Endothelial cell of umbilical vein (primary cell): Measurements from ENCODE around the gene CKLF.
A peak's percentile ranks its signal among the peaks of the same experiment; 100 is the strongest.

Source experiments
- JUN ChIP-seq: IDR thresholded peaks from 2 replicates; pipeline ENCODE4 v1.6.1; 2011; ENCODE audit warnings: borderline replicate concordance, low read depth; ENCODE audit not compliant: insufficient read length, insufficient read depth
- MYC ChIP-seq: IDR thresholded peaks from one replicate; pipeline ENCODE4 v1.6.1; 2011; ENCODE audit warnings: mild to moderate bottlenecking, low read depth, low read length
- POLR2A ChIP-seq: IDR thresholded peaks from 2 replicates; pipeline ENCODE4 v1.6.1; 2012; ENCODE audit warnings: low read depth, mild to moderate bottlenecking, control low read depth, low read length
- POLR2AphosphoS5 ChIP-seq: IDR thresholded peaks from 2 replicates; pipeline ENCODE4 v1.6.1; 2012; ENCODE audit warnings: low read depth, mild to moderate bottlenecking, control low read depth, low read length, moderate library complexity; ENCODE audit not compliant: insufficient read depth
- TF ChIP-seq, protein P1 (sequence below), 2 donors: IDR thresholded peaks; 1 replicate in 1 of 2; 2 replicates in 1 of 2; pipeline ENCODE4 v1.5.1; 2011; ENCODE audit warnings: low read length in 2 of 2, mild to moderate bottlenecking in 2 of 2, moderate library complexity in 2 of 2, control low read depth in 1 of 2, inconsistent platforms in 1 of 2, low read depth in 1 of 2; ENCODE audit not compliant: insufficient read depth in 1 of 2; ENCODE audit errors: extremely low read depth in 1 of 2

DNA sequence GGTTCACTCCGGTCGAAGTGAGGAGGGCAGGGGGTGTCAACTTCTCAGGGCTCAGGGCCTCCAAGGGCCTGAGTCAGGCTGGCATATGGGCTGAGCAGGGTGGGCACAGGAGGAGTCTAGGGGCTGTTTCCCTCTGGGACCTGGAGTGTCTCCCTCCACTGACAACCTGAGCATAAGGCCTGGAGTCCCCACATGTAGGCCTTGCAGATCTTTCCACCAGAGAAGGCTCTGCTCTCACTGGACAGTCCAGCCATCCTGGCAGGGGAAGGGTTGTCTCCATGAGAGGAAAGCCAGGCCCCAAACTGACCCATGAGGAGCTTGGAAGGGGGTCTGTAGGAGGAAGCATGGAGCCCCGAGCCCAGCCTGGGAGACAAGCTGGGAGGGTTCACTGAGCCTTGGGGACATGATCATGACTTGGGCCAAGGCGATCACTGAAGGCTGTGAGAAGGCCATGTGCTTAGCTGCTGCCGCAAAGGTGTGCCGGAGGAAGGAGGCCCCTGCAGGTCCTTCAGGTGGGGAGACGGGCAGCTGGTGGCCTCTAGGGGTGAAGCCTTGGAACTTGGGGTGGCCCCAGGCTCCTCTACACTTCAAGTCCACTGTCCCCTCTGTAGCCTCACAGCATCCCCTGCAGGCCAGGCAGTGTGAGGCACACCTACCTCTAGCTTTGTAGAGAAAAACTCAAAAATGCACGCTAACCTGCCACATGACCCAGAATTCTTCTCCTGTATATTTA lies 36.8 kb downstream of the CKLF start:
- TF ChIP-seq, protein P1, sequence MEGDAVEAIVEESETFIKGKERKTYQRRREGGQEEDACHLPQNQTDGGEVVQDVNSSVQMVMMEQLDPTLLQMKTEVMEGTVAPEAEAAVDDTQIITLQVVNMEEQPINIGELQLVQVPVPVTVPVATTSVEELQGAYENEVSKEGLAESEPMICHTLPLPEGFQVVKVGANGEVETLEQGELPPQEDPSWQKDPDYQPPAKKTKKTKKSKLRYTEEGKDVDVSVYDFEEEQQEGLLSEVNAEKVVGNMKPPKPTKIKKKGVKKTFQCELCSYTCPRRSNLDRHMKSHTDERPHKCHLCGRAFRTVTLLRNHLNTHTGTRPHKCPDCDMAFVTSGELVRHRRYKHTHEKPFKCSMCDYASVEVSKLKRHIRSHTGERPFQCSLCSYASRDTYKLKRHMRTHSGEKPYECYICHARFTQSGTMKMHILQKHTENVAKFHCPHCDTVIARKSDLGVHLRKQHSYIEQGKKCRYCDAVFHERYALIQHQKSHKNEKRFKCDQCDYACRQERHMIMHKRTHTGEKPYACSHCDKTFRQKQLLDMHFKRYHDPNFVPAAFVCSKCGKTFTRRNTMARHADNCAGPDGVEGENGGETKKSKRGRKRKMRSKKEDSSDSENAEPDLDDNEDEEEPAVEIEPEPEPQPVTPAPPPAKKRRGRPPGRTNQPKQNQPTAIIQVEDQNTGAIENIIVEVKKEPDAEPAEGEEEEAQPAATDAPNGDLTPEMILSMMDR (IDR thresholded peaks at IDR 0.05; ENCODE audit: extremely low read depth in 1 of 2, insufficient read depth in 1 of 2, low read depth in 1 of 2, low read length in 2 of 2), result peak; percentile 62 to 76
- TF ChIP-seq POLR2AphosphoS5 (no peak), POLR2A (no peak), MYC (no peak), JUN (no peak)
